Mucosa of descending colon (tissue), 3 donors: ENCODE data around the gene FAM98B. TPM values are rescaled to one million over a fixed set of nuclear protein-coding genes. Genes with fewer than 3 reads are reported as not detected.

Experiments
- ATAC-seq: fragments of 200-7000 bp; cut with Tn5 transposase; one replicate; pipeline ENCODE4 v1.9.1; 2020; ENCODE audit warnings: mild to moderate bottlenecking, moderate library complexity
- DNase-seq, 3 donors: peaks; one replicate each; pipeline ENCODE4 v3.0.0-alpha.2; 2020
- H3K36me3 ChIP-seq: fragments of 200-600 bp; one replicate; pipeline ENCODE4 v1.8.0; 2021; ENCODE audit warnings: low read depth, mild to moderate bottlenecking
- H3K4me1 ChIP-seq: fragments of 200-600 bp; one replicate; pipeline ENCODE4 v1.8.0; 2021; ENCODE audit warnings: low read depth, mild to moderate bottlenecking
- H3K4me3 ChIP-seq: fragments of 200-600 bp; one replicate; pipeline ENCODE4 v1.8.0; 2021; ENCODE audit warnings: mild to moderate bottlenecking
- H3K9me3 ChIP-seq: fragments of 200-600 bp; one replicate; pipeline ENCODE4 v1.8.0; 2021; ENCODE audit warnings: mild to moderate bottlenecking
- CTCF ChIP-seq: fragments of 200-600 bp; IDR thresholded peaks from one replicate; pipeline ENCODE4 v1.8.0; 2022; ENCODE audit warnings: antibody characterized with exemption, mild to moderate bottlenecking
- intact Hi-C, 2 donors: fragments of 100-400 bp; cut with DNase I in 1 of 2; cut with micrococcal nuclease in 1 of 2; formaldehyde crosslinking; loops; one replicate each; pipeline versions ENCODE4 v1.11.0 to v1.11.1; 2022; cut with DNase I, micrococcal nuclease
- total RNA-seq, 3 donors: library from RNA; stranded (reverse); fragmentation: NEBNext Ultra II Directional in 2 of 3; extraction: Animal tissue kit (Norgen Biotek cat#: 25700) in 2 of 3; gene quantifications; one replicate each; pipeline versions ENCODE4 v1.2.1 to v1.2.4, GENCODE V29; 2021 to 2023
- donor health status: DM: no; HTN: no; CAD: no; lungs with moderate emphysema.
- donor health status: DM: no; HTN: no; CAD: no.
- donor health status: DM: no; HTN: yes; CAD: no.

Gene FAM98B
- total RNA-seq, 3 donors from 2014 or later = 15.8 to 29.7 (median 21.9) TPM

DNA sequence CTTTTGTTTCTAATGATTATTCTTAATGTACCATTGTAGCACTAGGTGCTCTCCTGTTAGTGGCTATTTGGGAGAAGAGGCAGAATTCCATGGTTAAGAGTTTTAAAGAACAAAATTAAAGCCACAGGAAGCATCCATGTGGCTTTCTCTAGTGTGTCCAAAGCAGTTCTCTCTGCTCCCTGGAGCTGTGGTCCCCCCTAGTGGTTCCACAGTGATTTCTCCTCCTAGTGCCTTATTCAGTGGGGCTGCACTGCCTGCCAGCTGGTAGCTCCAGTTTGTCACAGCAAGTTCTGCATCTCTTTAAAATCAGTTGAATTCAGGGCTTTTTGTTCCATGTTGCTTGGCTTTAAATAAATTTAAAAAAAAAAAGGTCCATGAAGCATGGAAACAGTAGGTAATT lies 39.6 kb upstream of the FAM98B start:
- Histone ChIP-seq H3K9me3 (no peaks in the 10 kb centered on the region), H3K36me3 (no peaks in the 10 kb centered on the region), H3K4me3 (no peak overlapping the region), H3K4me1 (no peaks in the 10 kb centered on the region)
- TF ChIP-seq CTCF = no peak
- ATAC-seq = peak; percentile 69
- DNase-seq = peak; percentile 36 to 47 (median 39)
- intact Hi-C loops = no loop called here

DNA sequence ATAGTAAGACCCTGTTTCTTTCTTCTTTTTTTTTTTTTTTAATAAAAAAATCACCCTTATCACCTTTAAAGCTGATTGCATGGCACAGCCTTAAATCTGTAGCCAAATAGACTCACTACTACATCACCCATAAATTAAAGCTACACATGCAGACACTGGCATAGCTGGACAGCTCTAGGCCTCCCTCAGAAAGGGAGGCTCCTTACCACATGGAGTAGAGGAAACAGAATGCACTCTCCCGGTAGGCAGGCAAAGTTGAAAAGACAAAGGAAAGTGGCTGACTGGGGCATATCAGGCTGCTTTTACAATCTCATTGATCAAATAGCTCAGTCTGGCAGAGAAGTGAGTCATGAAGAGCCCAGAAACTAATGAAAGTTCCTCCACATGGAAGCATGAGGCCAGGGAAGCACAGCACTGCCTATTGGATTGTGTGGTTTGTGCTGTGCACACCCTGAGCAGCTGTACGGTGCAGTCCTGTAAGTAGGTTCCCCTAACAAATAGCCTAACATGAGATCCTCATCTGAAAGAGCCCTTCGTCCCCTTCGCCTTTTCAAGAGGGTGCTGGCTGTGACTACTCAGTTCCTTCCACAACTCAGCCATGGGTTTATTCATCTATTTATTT lies 32.7 kb upstream of the FAM98B start:
- H3K9me3 ChIP-seq = no peaks in the 10 kb centered on the region
- no peak for ATAC-seq
- H3K4me1 ChIP-seq = no peaks in the 10 kb centered on the region
- no peak for TF ChIP-seq CTCF
- H3K4me3 ChIP-seq = no peak overlapping the region
- no peaks in the 10 kb centered on the region for H3K36me3 ChIP-seq
- no peak for DNase-seq
- intact Hi-C loops = no loop called here

- no peak for DNase-seq
- intact Hi-C loops = no loop called here
- TF ChIP-seq CTCF = no peak
These were observed 29.8 kb upstream of the FAM98B start for GRCh38 chr15:38424101-38424552.

GRCh38 chr15:38425269-38425668 lies 28.7 kb upstream of the FAM98B start:
- Histone ChIP-seq H3K4me1 (no peaks in the 10 kb centered on the region), H3K36me3 (no peaks in the 10 kb centered on the region), H3K4me3 (no peak overlapping the region), H3K9me3 (no peaks in the 10 kb centered on the region)
- no peak for ATAC-seq
- TF ChIP-seq CTCF = no peak
- DNase-seq = no peak
- intact Hi-C loops = no loop called here

More at GRCh38 chr15:38424101-38424552, 29.8 kb upstream of the FAM98B start:
- Histone ChIP-seq H3K4me1 (no peaks in the 10 kb centered on the region), H3K9me3 (no peaks in the 10 kb centered on the region), H3K4me3 (no peak overlapping the region), H3K36me3 (no peaks in the 10 kb centered on the region)
- ATAC-seq = no peak

GRCh38 chr15:38427380-38427779 lies 26.5 kb upstream of the FAM98B start:
- no peak for TF ChIP-seq CTCF
- H3K4me1 ChIP-seq = no peaks in the 10 kb centered on the region
- ATAC-seq = no peak
- no peaks in the 10 kb centered on the region for H3K36me3 ChIP-seq
- no peak for DNase-seq
- intact Hi-C loops = no loop called here
- no peaks in the 10 kb centered on the region for H3K9me3 ChIP-seq
- no peak overlapping the region for H3K4me3 ChIP-seq
